HG03060 (cell line): ENCODE data around the gene DDX11.
A peak's percentile ranks its signal among the peaks of the same experiment; 100 is the strongest.
"Not testable (repeated sequence)": the region's sequence is repeated elsewhere in the genome, so short reads cannot be mapped to it uniquely, and the experiment has no call there.

Experiments used
- ATAC-seq: cut with Tn5 transposase; IDR thresholded peaks from one replicate; pipeline ENCODE4 v1.9.1; 2021; ENCODE audit warnings: low read depth, moderate number of reproducible peaks; ENCODE audit not compliant: unreplicated experiment

Gene DDX11

DNA sequence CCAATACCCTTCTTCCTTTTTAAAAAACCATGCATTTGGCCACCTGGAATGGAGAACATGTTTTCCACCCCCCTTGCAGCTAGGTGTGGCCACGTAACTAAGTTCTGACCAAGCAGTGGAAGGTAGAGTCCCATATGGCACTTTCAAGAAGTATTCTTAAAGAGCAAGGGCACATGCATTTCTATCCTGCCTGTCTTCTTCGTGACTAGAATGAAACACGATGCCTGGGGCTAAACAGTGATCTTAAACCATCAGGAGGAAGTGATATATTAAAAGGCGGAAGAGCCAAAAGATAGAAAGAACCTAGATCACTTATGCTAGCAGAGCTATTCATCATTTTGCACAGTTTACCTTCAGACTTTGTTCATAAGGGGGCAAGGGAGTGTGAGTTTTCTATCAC is 16.0 kb upstream of the DDX11 start:
- no peak for ATAC-seq

DNA sequence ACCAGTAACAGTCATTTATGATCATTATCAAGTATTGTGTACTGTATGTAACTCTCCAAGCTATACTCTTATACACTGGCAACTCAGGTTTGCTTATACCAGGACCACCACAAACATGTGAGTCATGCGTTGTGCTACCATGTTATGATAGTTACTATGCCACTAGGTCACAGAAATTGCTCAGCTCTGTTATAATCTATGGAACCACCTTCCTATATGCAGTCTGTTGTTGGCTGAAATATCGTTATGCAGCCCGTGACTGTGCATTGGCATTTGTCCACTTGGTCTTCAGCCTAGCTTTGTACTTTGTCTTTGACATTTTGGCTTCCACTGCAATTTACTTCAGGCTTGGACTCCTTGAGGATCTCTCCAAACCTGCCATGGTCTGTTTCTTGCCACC is 7.5 kb upstream of the DDX11 start:
- not testable (repeated sequence) for ATAC-seq

DNA sequence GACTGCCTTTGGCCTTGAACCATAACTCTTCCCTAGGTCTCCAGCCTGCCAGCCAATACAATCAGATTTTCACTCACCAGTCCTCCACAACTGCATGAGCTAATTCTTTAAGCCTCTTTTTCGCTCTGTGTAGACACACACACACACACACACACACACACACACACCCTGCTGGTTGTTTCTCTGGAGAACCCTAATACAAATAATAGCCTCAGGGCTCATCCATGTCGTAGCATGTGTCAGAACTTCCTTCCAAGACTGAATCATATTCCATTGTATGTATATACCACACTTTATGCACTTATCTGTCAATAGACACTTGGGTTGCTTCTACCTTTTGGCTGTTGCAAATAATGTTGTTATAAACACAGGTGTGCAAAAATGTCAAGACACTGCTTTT is 6.0 kb upstream of the DDX11 start:
- ATAC-seq, result not testable (repeated sequence)

GRCh38 chr12:31070971-31071740 is 2.5 kb upstream of the DDX11 start:
- ATAC-seq, result not testable (repeated sequence)

GRCh38 chr12:31072962-31073361 is 698 bp upstream of the DDX11 start:
- ATAC-seq, result not testable (repeated sequence)

DNA sequence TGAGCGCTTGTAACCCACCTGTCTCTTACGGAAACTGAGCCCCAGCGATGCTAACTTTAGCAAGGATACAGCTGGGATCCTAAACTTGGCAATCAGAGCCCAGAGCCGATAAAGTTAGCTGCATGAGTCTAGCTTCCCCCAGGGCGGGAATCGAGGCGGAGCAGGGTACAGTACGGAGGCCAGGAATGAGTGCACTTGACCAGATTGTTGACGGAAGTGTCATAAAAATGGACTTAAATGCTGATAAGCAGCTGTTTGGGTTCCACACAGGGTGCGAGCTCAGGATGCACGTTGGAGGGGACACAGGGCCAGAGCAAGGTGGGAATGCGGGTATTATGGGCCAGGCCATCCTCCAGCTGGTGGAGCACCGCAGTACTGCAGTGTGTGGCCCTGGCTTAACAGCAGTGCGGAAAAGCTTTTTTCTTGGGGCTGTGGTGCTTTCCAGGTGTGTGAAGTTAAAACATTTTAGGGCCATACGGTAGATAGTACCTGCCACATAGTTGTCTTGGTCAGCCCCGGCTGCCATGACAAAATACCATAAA is 744 bp downstream of the DDX11 start:
- peak; percentile 27 for ATAC-seq

- ATAC-seq, result not testable (repeated sequence)
Measured at GRCh38 chr12:31076150-31076549, 2.5 kb downstream of the DDX11 start.

GRCh38 chr12:31077095-31077494 is 3.4 kb downstream of the DDX11 start:
- ATAC-seq, result not testable (repeated sequence)

GRCh38 chr12:31077998-31078397 is 4.3 kb downstream of the DDX11 start:
- not testable (repeated sequence) for ATAC-seq

- ATAC-seq, result not testable (repeated sequence)
Measured at GRCh38 chr12:31079421-31079820, 5.8 kb downstream of the DDX11 start.

DNA sequence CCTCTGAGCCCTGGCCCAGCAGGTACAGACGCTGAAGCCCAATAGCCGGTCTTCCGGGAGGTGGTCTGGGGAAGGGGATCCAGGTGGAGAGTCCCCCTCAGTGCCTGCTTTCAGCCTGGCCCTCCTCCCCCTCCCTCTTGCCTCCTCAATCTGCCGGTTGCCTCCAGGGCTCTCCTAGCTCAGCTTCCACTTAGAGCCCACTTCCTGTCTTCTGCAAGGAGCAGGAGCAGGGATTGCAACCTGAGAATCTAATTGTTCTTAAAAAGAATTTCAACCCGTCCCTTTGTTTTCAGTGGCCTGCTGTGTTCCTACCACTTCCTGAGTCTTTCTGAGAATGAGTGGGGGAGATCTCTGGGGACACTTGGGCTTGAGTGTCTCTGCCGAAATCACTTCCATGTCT is 6.6 kb downstream of the DDX11 start:
- ATAC-seq, result not testable (repeated sequence)

DNA sequence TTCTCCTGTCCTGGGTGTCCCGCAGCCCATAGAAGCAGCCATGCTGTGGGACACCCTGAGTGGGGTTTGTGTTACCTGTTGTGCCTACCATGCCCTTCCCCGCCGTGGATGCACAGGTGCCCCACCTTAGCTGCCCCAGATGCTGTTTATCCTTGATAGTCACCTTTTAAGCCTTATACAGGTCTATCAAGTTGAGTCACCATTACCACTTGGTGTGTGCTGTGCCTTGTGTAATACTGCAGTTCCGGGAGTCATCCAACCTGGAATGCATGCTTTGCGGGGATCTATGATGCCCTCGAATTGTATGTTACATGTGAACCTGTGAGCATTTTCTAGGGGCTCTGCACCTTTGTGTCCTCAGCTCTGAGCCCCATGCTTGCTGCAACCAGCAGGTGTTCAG is 7.6 kb downstream of the DDX11 start:
- not testable (repeated sequence) for ATAC-seq

GRCh38 chr12:31084241-31084640 is 10.6 kb downstream of the DDX11 start:
- not testable (repeated sequence) for ATAC-seq

GRCh38 chr12:31086032-31086431 is 12.4 kb downstream of the DDX11 start:
- not testable (repeated sequence) for ATAC-seq

- ATAC-seq, result not testable (repeated sequence)
Measured at GRCh38 chr12:31087486-31087885, 13.8 kb downstream of the DDX11 start.

DNA sequence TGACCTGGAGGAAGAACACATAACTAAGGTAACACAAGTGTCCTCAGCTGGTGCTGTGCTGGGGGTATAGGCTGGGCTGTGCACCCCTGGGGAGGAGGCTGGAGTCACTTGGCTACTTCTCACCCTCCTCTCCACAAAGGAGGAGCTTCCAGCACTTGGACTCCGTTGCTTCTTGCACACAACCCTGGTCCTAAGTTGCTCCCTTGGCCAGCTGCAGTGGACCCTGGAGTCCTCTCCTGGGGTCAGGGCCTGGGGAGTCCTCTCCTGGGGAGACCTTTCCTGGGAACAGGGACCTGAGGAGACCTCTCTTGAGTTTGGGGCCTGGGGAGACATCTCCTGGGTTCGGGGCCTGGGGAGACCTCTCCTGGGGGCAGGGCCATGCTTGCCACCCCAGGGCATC is 14.3 kb downstream of the DDX11 start:
- ATAC-seq, result not testable (repeated sequence)

DNA sequence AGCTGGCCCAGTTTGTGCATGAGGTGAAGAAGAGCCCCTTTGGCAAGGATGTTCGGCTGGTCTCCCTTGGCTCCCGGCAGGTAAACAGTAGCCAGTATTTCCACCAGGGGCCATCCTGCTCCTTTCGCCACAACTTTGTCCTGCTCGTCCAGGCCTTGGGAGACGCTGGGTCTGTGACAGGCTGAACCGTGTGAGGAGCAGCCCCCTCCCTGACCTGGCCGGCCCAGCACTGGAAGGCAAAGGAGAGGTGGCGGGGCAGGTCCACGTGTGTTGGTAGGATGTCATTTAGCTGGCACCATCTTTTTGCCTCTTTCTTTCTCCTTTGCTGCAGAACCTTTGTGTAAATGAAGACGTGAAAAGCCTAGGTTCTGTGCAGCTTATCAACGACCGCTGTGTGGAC is 15.4 kb downstream of the DDX11 start:
- ATAC-seq, result no peak

- ATAC-seq, result not testable (repeated sequence)
Measured at GRCh38 chr12:31091629-31092028, 18.0 kb downstream of the DDX11 start.

DNA sequence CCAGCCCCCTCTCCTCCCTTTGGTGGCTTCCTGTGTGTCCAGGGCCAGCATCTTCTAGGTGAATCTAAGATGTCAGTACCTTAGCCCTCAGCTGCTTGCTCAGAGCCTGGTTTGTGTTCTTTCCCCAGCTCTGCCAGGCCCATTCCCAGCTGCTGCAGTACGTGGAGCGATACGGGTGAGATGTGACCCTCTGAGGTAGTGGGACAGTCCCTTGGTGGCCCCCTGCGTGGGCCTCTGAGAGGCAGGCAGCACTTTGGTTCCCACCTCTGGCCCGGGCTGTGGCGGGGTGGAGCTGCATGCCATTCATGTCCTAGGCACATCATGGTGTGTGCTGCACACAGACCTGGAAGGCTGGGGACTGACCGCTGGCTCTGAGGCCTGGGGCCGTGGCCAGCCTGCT is 19.1 kb downstream of the DDX11 start:
- not testable (repeated sequence) for ATAC-seq

DNA sequence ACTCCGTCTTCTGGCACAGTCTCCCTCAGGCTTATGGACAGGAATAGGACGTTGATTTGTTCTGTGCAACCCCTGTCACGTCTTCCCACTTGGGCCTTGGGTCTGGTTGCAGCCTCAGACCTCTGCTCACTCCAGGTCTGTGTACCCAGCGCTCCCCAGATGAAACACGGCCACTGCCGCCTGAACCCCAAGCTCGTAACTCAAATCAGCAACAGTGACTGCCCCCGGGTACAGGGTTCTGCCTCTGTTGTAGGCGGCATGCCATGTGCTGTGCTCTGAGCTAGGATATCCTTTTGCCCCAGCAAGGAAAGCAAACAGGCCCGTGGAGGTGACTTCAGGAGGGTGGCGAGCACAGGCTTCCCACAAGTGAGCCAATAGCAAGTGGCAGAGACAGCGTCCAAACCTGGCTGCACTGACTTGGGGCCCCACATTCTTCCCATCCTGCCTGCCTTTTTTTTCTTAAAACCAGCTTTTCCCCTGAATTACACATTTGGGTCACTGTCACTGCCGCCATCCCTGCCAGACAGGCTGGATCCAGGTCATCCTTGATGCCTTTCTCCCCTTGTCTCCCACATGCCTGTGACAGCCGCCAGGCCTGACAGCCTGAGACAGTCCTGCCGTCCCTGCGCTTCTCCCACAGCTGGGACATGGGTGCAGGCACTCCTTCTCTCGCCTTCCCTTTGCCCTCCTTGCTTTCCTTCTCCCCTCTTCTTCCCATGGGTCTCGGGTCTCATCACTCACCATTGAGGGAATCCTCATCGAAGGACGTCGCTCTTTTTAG is 21.6 kb downstream of the DDX11 start:
- not testable (repeated sequence) for ATAC-seq
